Measurements from ENCODE around the gene ALLC.

Gene ALLC

DNA sequence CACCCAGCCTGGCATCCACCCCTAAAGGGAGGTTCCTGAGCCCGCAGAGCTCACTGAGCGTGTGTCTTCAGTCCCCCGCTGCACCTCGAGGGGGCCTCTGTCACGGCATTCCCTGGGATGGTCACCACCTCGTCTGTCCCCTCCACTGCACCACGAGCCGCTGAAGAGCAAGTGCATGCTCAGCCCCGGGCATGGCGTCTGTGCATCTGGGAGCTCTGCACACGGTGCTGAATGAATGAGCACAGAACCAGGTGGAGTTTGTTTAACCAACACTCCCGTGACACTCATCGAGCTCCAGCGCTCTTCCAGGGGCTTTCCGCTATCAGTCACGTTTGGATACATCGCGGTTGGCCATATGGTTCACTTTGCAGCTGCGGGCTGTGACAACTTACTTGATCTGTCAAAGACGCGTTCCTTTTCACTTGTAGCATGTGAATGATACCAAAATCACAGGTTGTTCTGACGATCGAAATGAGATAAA is 9.2 kb downstream of the ALLC start:
- TF ChIP-seq CREB1 (IDR thresholded peaks at IDR 0.05; ENCODE audit: low read depth) = no peak
- no peak for TF ChIP-seq FOXM1 (IDR thresholded peaks at IDR 0.05; ENCODE audit: borderline replicate concordance, low read depth)
- TF ChIP-seq, protein P1, sequence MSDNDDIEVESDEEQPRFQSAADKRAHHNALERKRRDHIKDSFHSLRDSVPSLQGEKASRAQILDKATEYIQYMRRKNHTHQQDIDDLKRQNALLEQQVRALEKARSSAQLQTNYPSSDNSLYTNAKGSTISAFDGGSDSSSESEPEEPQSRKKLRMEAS (IDR thresholded peaks at IDR 0.05) = no peak
- TF ChIP-seq, protein P2, sequence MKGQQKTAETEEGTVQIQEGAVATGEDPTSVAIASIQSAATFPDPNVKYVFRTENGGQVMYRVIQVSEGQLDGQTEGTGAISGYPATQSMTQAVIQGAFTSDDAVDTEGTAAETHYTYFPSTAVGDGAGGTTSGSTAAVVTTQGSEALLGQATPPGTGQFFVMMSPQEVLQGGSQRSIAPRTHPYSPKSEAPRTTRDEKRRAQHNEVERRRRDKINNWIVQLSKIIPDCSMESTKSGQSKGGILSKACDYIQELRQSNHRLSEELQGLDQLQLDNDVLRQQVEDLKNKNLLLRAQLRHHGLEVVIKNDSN (IDR thresholded peaks at IDR 0.05) = no peak
- TF ChIP-seq YY1 (IDR thresholded peaks at IDR 0.05; ENCODE audit: low read depth) = no peak
- TF ChIP-seq TCF12 (IDR thresholded peaks at IDR 0.05; ENCODE audit: low read depth) = no peak
- no peak for TF ChIP-seq ZBTB7A (IDR thresholded peaks at IDR 0.05; ENCODE audit: low read depth)
- no peak for TF ChIP-seq TAF1 (IDR thresholded peaks at IDR 0.05; ENCODE audit: low read depth)
- TF ChIP-seq CEBPB (IDR thresholded peaks at IDR 0.05) = no peak
- TF ChIP-seq NFIC (IDR thresholded peaks at IDR 0.05) = no peak
- no peak for TF ChIP-seq EP300 (IDR thresholded peaks at IDR 0.05; ENCODE audit: borderline replicate concordance)
- TF ChIP-seq, protein P3, sequence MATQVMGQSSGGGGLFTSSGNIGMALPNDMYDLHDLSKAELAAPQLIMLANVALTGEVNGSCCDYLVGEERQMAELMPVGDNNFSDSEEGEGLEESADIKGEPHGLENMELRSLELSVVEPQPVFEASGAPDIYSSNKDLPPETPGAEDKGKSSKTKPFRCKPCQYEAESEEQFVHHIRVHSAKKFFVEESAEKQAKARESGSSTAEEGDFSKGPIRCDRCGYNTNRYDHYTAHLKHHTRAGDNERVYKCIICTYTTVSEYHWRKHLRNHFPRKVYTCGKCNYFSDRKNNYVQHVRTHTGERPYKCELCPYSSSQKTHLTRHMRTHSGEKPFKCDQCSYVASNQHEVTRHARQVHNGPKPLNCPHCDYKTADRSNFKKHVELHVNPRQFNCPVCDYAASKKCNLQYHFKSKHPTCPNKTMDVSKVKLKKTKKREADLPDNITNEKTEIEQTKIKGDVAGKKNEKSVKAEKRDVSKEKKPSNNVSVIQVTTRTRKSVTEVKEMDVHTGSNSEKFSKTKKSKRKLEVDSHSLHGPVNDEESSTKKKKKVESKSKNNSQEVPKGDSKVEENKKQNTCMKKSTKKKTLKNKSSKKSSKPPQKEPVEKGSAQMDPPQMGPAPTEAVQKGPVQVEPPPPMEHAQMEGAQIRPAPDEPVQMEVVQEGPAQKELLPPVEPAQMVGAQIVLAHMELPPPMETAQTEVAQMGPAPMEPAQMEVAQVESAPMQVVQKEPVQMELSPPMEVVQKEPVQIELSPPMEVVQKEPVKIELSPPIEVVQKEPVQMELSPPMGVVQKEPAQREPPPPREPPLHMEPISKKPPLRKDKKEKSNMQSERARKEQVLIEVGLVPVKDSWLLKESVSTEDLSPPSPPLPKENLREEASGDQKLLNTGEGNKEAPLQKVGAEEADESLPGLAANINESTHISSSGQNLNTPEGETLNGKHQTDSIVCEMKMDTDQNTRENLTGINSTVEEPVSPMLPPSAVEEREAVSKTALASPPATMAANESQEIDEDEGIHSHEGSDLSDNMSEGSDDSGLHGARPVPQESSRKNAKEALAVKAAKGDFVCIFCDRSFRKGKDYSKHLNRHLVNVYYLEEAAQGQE (IDR thresholded peaks at IDR 0.05; ENCODE audit: low read depth) = no peak
- TF ChIP-seq TEAD4 (IDR thresholded peaks at IDR 0.05) = no peak
- TF ChIP-seq RAD21 (IDR thresholded peaks at IDR 0.05; ENCODE audit: low read depth) = no peak

DNA sequence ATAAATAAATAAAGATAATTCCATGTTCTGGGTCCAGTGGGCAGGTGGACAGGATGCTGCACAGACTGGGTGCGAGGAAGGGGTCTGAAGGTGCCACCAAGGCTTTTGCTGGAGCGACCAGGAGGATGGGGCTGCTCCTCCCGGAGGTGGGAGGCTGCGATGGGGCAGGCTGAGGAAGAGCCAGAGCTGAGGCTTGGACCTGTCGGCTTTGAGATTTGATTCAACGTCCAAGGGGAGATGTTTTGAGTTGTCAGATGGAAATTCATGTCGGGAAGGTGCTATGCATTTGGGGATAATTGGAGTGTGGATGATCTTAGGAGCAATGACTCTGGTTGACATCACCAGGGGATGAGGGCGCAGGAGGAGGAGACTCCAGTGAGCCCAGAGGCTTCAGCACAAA is 11.7 kb downstream of the ALLC start:
- TF ChIP-seq CREB1 (IDR thresholded peaks at IDR 0.05; ENCODE audit: low read depth) = no peak
- TF ChIP-seq, protein P1 (IDR thresholded peaks at IDR 0.05) = no peak
- no peak for TF ChIP-seq EGR1 (IDR thresholded peaks at IDR 0.05)
- TF ChIP-seq FOXM1 (IDR thresholded peaks at IDR 0.05; ENCODE audit: borderline replicate concordance, low read depth) = no peak
- TF ChIP-seq NFIC (IDR thresholded peaks at IDR 0.05) = no peak
- TF ChIP-seq TAF1 (IDR thresholded peaks at IDR 0.05; ENCODE audit: low read depth) = no peak

DNA sequence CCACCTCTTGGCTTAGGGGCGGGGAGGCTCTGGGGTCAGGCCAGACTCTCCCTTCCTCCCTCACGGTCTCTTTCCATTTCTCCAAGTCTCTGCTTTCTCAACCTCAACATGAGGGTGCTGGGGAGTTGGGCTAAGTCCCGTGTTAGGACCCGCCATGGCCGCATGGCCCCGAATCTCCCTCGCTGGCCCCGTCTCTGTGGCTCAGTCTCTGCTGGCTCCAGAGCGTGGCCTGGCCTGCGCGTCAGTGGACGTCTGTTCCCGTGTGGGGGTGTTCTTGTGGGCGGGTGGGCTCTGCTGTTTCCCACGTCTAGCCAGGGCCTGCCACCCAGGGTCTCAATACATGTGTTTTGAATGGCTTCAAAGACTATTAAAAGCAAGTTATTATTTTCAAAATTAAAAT is 12.4 kb downstream of the ALLC start:
- TF ChIP-seq ZBTB7A (IDR thresholded peaks at IDR 0.05; ENCODE audit: low read depth) (no peak), FOXM1 (IDR thresholded peaks at IDR 0.05; ENCODE audit: borderline replicate concordance, low read depth) (no peak), TAF1 (IDR thresholded peaks at IDR 0.05; ENCODE audit: low read depth) (no peak), TEAD4 (IDR thresholded peaks at IDR 0.05) (no peak), CREB1 (IDR thresholded peaks at IDR 0.05; ENCODE audit: low read depth) (no peak), CEBPB (IDR thresholded peaks at IDR 0.05) (no peak), NFIC (IDR thresholded peaks at IDR 0.05) (no peak), EGR1 (IDR thresholded peaks at IDR 0.05) (no peak), TCF12 (IDR thresholded peaks at IDR 0.05; ENCODE audit: low read depth) (no peak), RAD21 (IDR thresholded peaks at IDR 0.05; ENCODE audit: low read depth) (no peak), YY1 (IDR thresholded peaks at IDR 0.05; ENCODE audit: low read depth) (no peak), EP300 (IDR thresholded peaks at IDR 0.05; ENCODE audit: borderline replicate concordance) (no peak)
- TF ChIP-seq, protein P2 (IDR thresholded peaks at IDR 0.05) = no peak
- TF ChIP-seq, protein P3 (IDR thresholded peaks at IDR 0.05; ENCODE audit: low read depth) = no peak
- TF ChIP-seq, protein P1 (IDR thresholded peaks at IDR 0.05) = no peak

DNA sequence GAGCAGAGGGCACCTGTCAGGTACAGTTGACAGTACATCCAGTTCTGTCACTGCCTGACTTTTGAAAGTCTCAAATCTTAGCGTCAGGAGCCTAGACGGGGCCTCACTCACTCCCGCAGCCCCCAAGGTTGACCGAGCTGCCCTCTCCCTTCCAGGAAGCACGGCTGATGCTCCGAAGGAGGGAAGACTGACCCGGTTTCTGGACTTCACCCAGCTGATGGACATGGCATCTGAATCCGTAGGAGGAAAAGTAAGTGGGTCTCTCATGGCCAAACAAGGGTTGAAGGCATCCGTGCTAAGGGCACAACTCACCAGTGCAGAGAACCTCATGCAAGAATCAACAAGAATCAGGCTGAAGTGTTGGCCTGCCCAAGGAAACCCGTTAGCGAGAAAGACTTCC is 12.9 kb downstream of the ALLC start:
- TF ChIP-seq TEAD4 (IDR thresholded peaks at IDR 0.05) (no peak), ZBTB7A (IDR thresholded peaks at IDR 0.05; ENCODE audit: low read depth) (no peak), TAF1 (IDR thresholded peaks at IDR 0.05; ENCODE audit: low read depth) (no peak), FOXM1 (IDR thresholded peaks at IDR 0.05; ENCODE audit: borderline replicate concordance, low read depth) (no peak), YY1 (IDR thresholded peaks at IDR 0.05; ENCODE audit: low read depth) (no peak), NFIC (IDR thresholded peaks at IDR 0.05) (no peak), RAD21 (IDR thresholded peaks at IDR 0.05; ENCODE audit: low read depth) (no peak), CREB1 (IDR thresholded peaks at IDR 0.05; ENCODE audit: low read depth) (no peak), EP300 (IDR thresholded peaks at IDR 0.05; ENCODE audit: borderline replicate concordance) (no peak), CEBPB (IDR thresholded peaks at IDR 0.05) (no peak), TCF12 (IDR thresholded peaks at IDR 0.05; ENCODE audit: low read depth) (no peak), EGR1 (IDR thresholded peaks at IDR 0.05) (no peak)
- TF ChIP-seq, protein P3 (IDR thresholded peaks at IDR 0.05; ENCODE audit: low read depth) = no peak
- TF ChIP-seq, protein P1 (IDR thresholded peaks at IDR 0.05) = no peak
- TF ChIP-seq, protein P2 (IDR thresholded peaks at IDR 0.05) = no peak

Data from Ishikawa (cell line).